Thyroid gland (tissue), 4 donors: ENCODE measurements around the gene GPR143.

ENCODE experiments used
- POLR2A ChIP-seq, 2 donors: fragments of 450-650 bp; IDR thresholded peaks; one replicate each; pipeline ENCODE4 v1.6.1; 2017; ENCODE audit warnings: antibody characterized with exemption in 2 of 2, mild to moderate bottlenecking in 2 of 2, moderate library complexity in 1 of 2
- TF ChIP-seq, protein P1 (sequence below), 6 experiments: fragments of 200-600 bp in 3 of 6; fragments of 450-650 bp in 3 of 6; sonication (generic) in 3 of 6; IDR thresholded peaks; one replicate each; pipeline ENCODE4 v1.5.1; 2016 to 2019; ENCODE audit warnings: antibody characterized with exemption in 6 of 6, mild to moderate bottlenecking in 2 of 6, inconsistent platforms in 1 of 6, moderate library complexity in 1 of 6

GRCh38 chrX:9708086-9708485 is 57.6 kb downstream of the GPR143 start:
- TF ChIP-seq, protein P1, sequence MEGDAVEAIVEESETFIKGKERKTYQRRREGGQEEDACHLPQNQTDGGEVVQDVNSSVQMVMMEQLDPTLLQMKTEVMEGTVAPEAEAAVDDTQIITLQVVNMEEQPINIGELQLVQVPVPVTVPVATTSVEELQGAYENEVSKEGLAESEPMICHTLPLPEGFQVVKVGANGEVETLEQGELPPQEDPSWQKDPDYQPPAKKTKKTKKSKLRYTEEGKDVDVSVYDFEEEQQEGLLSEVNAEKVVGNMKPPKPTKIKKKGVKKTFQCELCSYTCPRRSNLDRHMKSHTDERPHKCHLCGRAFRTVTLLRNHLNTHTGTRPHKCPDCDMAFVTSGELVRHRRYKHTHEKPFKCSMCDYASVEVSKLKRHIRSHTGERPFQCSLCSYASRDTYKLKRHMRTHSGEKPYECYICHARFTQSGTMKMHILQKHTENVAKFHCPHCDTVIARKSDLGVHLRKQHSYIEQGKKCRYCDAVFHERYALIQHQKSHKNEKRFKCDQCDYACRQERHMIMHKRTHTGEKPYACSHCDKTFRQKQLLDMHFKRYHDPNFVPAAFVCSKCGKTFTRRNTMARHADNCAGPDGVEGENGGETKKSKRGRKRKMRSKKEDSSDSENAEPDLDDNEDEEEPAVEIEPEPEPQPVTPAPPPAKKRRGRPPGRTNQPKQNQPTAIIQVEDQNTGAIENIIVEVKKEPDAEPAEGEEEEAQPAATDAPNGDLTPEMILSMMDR (IDR thresholded peaks at IDR 0.05) = no peak
- no peak for TF ChIP-seq POLR2A (IDR thresholded peaks at IDR 0.05)
